Renal cortex interstitium (tissue), 11 donors: ENCODE results near the gene TIE1. TPM values are rescaled to one million over a fixed set of nuclear protein-coding genes. Genes with fewer than 3 reads are reported as not detected.
"Not testable (repeated sequence)": the region's sequence is repeated elsewhere in the genome, so short reads cannot be mapped to it uniquely, and the experiment has no call there.

Experiments
- DNase-seq, 11 donors: peaks; one replicate each; pipeline ENCODE4 v3.0.0-alpha.2; 2013; ENCODE audit warnings: low read depth in 9 of 11, low spot score in 4 of 11; ENCODE audit errors: extremely low read depth in 1 of 11
- polyA plus RNA-seq, 3 donors: library from polyadenylated mRNA; unstranded; fragments of 120-200 nt; gene quantifications; one replicate each; pipeline ENCODE4 v1.2.1, GENCODE V29; 2013; ENCODE audit not compliant: insufficient read length in 3 of 3

The TIE1 gene
- polyA plus RNA-seq, 3 donors: 39.5 to 62.5 (median 55.4) TPM

DNA sequence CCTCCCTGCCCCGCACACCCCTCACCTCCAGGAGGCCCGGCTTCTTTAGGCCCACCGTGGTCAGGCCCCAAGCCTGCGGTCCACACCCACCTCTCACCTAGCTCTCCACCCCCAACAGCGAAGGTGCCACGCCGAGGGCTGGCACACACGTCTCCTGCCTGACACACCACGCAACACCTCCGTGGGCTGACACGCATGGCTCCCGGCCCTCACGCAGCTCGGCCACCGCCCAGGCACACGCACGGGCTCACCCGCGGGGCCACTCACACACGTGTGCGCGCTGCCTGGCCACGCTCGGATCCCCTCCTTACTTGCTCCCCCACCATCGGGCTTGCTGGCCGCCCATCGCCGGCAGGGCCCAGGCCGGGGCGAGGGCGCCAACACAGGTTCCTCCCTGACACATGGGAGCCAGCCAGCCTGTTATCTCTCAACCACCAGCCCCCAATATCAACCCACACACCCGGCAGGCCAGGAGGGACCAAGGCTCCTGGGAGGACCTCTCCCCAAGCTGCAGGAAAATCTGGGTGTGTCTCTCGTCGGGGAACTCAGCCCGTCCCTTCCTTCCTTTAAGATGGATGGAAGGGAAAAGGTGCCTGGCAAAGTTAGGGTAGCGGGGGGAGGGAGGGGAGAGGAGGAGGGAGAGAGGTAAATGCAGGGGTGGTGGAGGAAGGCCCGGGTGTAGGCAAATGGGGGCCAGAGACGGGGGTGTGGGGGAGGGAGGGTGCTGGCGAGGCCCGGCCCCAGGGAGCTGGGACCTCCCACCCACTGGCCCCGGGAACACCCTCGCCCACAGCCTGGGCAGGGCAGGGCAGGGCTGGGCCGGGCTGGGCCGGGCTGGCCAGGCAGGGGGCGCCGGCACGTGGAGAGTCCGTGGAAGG lies 66.5 kb downstream of the TIE1 start:
- DNase-seq: no peak

DNA sequence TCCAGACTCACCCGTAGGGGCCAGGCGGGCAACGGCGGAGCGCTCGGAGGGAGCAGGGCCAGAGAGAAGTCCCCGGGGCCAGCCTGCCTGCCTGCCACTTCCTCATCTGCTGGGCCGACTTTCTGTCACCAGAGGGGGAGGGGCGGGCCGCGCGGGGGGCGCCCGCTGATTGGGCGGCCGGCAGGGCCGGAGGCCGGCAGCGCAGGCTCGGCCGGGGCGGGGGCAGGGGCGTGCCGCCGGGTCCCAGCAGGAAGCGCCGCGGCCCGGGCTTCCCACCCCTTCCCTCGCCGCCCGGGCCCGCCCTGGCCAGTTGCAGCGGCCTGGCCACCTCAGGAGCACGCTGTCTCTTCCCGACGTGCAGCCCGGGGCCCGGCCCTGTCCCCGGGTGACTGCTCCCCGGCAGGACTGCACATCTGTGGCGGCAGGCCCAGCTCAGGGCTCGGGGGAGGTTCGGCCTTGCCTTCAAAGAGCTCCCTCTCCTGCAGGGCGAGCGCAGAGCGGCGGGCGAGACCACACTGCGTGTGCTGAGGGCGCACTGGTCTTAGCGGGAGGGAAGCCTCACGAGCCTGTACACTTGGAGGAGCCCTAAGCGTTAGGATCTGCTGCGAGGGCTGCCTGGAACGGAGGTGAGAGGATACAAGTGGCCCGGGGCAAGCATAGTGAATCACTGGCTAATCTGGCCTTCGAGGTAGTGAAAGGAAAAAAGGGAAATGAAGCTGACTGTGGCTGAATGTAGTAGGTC lies 67.3 kb downstream of the TIE1 start, which contains the start of gene ELOVL1:
TSS of gene ELOVL1 (minus strand) at position 108 of the 742 bp plus-strand sequence. CDS start 2,402 bp downstream, outside the sequence.
- peak in 9 of 11 donors; percentile 64 to 85 (median 80) for DNase-seq

DNA sequence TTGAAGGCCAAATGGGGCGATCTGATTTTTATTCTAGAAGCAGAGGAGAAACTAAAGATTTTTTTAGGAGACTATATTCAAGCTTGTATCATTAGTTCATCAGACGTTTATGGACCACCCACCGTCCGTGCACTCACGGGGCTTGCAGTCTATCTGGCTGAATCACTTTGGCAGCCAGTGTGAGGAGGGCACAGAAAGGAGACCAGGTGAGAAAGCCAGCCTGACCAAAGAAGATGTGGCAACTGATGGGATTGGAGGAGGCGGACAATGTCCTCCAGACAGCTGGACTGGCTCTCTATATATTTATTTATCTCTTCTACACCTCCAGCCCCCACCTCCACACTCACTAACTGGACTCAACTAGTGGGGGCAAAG lies 67.9 kb downstream of the TIE1 start:
- no peak for DNase-seq

DNA sequence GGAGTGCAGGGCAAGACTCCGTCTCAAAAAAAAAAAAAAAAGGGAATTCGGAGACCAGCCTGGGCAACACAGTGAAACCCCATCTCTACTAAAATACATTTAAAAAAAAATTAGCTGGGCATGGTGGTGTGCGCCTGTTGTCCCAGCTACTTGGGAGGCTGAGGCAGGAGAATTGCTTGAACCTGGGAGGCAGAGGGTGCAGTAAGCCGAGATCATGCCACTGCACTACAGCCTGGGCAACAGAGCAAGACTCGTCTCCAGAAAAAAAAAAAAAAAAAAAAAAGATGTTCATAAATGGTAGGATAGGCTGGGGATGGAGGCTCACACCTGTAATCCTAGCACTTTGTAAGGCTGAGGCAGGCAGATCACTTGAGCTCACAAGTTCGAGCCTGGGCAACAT lies 69.0 kb downstream of the TIE1 start:
- not testable (repeated sequence) for DNase-seq

DNA sequence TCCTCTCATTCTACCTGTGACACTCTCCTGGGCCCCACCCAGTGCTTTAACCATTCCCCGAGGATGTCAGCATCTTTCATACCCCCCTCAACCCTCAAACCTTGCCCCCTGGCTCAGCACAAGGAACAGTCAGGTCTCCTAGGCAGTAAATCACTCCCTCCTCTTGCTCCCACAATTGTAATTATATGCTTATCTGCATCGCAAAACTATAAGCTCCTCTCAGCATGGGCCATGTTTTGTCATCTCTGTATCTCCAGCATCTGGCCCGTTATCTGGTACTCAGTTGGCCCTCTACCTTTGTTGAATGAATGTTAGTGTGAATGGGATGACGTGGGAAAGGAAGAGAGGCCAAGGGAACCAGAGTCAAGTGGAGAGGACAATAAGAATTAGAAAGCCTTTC lies 69.8 kb downstream of the TIE1 start:
- DNase-seq: no peak

DNA sequence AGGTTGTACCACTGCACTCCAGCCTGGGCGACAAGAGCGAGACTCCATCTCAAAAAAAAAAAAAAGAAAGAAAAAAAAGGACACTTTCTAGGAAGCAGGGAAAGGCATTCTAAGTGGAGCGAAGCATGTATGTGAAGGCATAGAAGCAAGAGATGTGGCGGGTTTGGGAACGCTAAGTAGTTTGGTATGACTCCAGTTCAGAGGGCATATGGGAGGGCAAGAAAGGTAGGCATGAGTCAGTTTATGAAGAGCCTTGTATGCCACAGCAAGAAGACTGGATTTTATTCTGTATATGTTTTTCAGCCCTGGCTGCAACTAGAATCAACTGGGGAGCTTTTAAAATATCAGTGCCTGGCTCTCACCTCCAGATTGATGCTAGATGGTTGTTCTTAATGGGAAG lies 71.4 kb downstream of the TIE1 start:
- no peak for DNase-seq

Other genes with a start within 250 kb of the TIE1 start
- 10 to 100 TPM; 71.7 to 79.1 (median 77.1) TPM for gene EBNA1BP2, start 128.7 kb upstream of the TIE1 start, polyA plus RNA-seq
- 1 to 10 TPM; 3.1 to 6.1 (median 4.0) TPM for gene CFAP57, start 128.7 kb upstream of the TIE1 start, polyA plus RNA-seq
- 10 to 100 TPM; 12.7 to 20.1 (median 19.0) TPM for gene TMEM125, start 31.0 kb upstream of the TIE1 start, polyA plus RNA-seq
- gene C1orf210, start 15.4 kb upstream of the TIE1 start, polyA plus RNA-seq: 10 to 100 TPM; 23.7 to 26.9 (median 26.3) TPM
- gene MPL, start 36.8 kb downstream of the TIE1 start, polyA plus RNA-seq: 1 to 10 TPM in 2 of 3 donors, under 1 TPM in 1; 0.78 to 1.3 (median 1.1) TPM
- gene CDC20, start 58.0 kb downstream of the TIE1 start, polyA plus RNA-seq: 10 to 100 TPM; 27.9 to 51.7 (median 44.9) TPM
- gene ELOVL1, start 67.0 kb downstream of the TIE1 start, polyA plus RNA-seq: 10 to 100 TPM; 75.3 to 83.9 (median 77.6) TPM
- 10 to 100 TPM; 35.8 to 41.2 (median 38.3) TPM for gene MED8, start 88.8 kb downstream of the TIE1 start, polyA plus RNA-seq
- gene SZT2, start 88.9 kb downstream of the TIE1 start, polyA plus RNA-seq: 10 to 100 TPM; 20.9 to 30.1 (median 21.6) TPM
- gene HYI, start 152.9 kb downstream of the TIE1 start, polyA plus RNA-seq: 10 to 100 TPM; 26.2 to 47.5 (median 41.8) TPM
- gene PTPRF, start 229.9 kb downstream of the TIE1 start, polyA plus RNA-seq: 100 to 1,000 TPM; 207 to 229 (median 213) TPM